Parathyroid adenoma (tissue), 2 donors: ENCODE results near the gene LPAR1.

Experiments
- H2AFZ ChIP-seq: fragments of 300-600 bp; sonication (generic); one replicate; pipeline ENCODE4 v1.7.0; 2017; ENCODE audit warnings: antibody characterized with exemption, mild to moderate bottlenecking
- H3K27ac ChIP-seq: fragments of 300-600 bp; sonication (generic); one replicate; pipeline ENCODE4 v1.7.0; 2017
- H3K27me3 ChIP-seq: fragments of 300-600 bp; sonication (generic); one replicate; pipeline ENCODE4 v1.7.0; 2017; ENCODE audit warnings: low read length; ENCODE audit not compliant: control insufficient read depth, insufficient read depth
- H3K36me3 ChIP-seq: fragments of 300-600 bp; sonication (generic); one replicate; pipeline ENCODE4 v1.7.0; 2017; ENCODE audit warnings: low read length; ENCODE audit not compliant: control insufficient read depth, insufficient read depth
- H3K4me1 ChIP-seq: fragments of 300-600 bp; sonication (generic); one replicate; pipeline ENCODE4 v1.7.0; 2017; ENCODE audit warnings: control low read depth
- H3K4me2 ChIP-seq: fragments of 300-600 bp; sonication (generic); one replicate; pipeline ENCODE4 v1.7.0; 2017; ENCODE audit warnings: low read length
- H3K4me3 ChIP-seq: fragments of 300-600 bp; sonication (generic); one replicate; pipeline ENCODE4 v1.7.0; 2017; ENCODE audit warnings: low read depth, low read length
- H3K79me2 ChIP-seq: fragments of 300-600 bp; sonication (generic); one replicate; pipeline ENCODE4 v1.7.0; 2017; ENCODE audit warnings: control low read depth
- H3K9ac ChIP-seq: fragments of 300-600 bp; sonication (generic); one replicate; pipeline ENCODE4 v1.7.0; 2017; ENCODE audit warnings: mild to moderate bottlenecking
- H3K9me3 ChIP-seq: fragments of 300-600 bp; sonication (generic); one replicate; pipeline ENCODE4 v1.7.0; 2017; ENCODE audit warnings: low read length; ENCODE audit not compliant: control insufficient read depth
- TF ChIP-seq, protein P1 (sequence below): fragments of 300-600 bp; sonication (generic); IDR thresholded peaks from one replicate; pipeline ENCODE4 v1.7.0; 2017; ENCODE audit warnings: antibody characterized with exemption, mild to moderate bottlenecking
- donor health status: primary hyperparathyroidism.

LPAR1 gene

DNA sequence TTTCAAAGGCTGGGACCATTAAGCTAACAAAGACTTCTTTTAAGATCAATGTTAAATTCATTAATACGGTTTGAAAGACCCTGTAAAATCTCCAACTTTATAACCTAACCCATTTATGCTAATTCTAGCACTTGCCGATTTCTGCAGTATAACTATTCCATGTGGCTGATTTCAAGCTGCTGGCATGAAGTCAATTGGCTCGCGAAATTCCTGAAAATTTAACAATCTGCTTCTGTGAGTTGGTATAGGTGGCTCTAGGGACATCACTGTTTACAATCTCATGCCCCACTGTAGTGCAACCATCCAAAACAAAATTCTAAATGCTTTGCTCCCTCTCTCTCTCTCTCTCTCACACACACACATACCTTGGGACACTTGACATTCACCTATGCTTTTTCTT lies 70.2 kb downstream of the LPAR1 start:
- H3K36me3 ChIP-seq, result no peaks in the 10 kb centered on the region
- H3K4me1 ChIP-seq, result no peaks in the 10 kb centered on the region
- H3K9ac ChIP-seq, result no peak overlapping the region
- H3K9me3 ChIP-seq, result no peaks in the 10 kb centered on the region
- no peak overlapping the region for H3K4me2 ChIP-seq
- TF ChIP-seq, protein P1, sequence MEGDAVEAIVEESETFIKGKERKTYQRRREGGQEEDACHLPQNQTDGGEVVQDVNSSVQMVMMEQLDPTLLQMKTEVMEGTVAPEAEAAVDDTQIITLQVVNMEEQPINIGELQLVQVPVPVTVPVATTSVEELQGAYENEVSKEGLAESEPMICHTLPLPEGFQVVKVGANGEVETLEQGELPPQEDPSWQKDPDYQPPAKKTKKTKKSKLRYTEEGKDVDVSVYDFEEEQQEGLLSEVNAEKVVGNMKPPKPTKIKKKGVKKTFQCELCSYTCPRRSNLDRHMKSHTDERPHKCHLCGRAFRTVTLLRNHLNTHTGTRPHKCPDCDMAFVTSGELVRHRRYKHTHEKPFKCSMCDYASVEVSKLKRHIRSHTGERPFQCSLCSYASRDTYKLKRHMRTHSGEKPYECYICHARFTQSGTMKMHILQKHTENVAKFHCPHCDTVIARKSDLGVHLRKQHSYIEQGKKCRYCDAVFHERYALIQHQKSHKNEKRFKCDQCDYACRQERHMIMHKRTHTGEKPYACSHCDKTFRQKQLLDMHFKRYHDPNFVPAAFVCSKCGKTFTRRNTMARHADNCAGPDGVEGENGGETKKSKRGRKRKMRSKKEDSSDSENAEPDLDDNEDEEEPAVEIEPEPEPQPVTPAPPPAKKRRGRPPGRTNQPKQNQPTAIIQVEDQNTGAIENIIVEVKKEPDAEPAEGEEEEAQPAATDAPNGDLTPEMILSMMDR, result no peak
- H3K27me3 ChIP-seq, result no peaks in the 10 kb centered on the region
- no peak overlapping the region for H3K4me3 ChIP-seq
- H2AFZ ChIP-seq, result no peak overlapping the region
- no peak overlapping the region for H3K27ac ChIP-seq
- no peaks in the 10 kb centered on the region for H3K79me2 ChIP-seq

DNA sequence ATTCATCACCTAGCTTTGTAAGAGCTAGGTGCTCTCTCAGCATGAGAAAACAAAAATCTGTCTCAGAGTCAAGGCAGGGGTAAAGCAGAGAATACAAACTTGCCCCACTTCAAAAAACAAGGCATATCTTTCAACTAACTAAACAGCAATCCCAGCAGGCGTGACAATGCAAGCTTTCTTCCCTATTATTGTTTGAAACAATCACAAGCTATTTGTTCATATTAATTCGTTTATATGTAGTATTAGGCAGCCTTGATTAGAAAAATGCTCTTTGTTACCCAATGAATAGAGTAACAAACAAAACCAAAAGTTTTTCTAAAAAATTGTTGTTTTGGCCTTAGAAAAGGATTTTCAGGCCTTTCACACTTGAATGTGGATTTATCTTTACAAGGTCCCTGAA lies 71.1 kb downstream of the LPAR1 start:
- Histone ChIP-seq H3K27me3 (no peaks in the 10 kb centered on the region), H2AFZ (no peak overlapping the region), H3K27ac (no peak overlapping the region), H3K9me3 (no peaks in the 10 kb centered on the region), H3K4me2 (no peak overlapping the region), H3K4me1 (no peaks in the 10 kb centered on the region), H3K4me3 (no peak overlapping the region), H3K9ac (no peak overlapping the region), H3K79me2 (no peaks in the 10 kb centered on the region), H3K36me3 (no peaks in the 10 kb centered on the region)
- TF ChIP-seq, protein P1, result no peak

DNA sequence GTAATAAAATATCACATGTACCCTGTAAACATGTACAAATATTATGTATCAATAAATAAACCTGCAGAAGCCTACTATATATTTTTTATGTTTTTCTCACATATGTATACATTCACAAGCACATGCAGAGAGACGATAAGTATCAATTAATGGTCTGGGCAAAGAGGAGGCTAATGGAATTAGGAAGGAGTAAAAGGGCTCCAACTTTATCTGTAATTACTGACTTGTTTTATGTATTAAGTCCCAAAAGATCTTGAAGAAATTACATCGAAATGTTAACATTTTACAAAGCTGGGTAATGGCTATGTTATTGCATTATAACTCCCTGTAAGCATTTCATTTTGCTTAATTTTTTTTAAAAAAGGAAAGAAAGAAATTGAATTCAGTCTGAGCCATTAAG lies 78.0 kb downstream of the LPAR1 start:
- H3K4me1 ChIP-seq, result no peaks in the 10 kb centered on the region
- no peaks in the 10 kb centered on the region for H3K9me3 ChIP-seq
- TF ChIP-seq, protein P1, result no peak
- no peak overlapping the region for H3K4me3 ChIP-seq
- H3K27me3 ChIP-seq, result no peaks in the 10 kb centered on the region
- no peak overlapping the region for H3K4me2 ChIP-seq
- H3K27ac ChIP-seq, result no peak overlapping the region
- no peaks in the 10 kb centered on the region for H3K36me3 ChIP-seq
- H3K79me2 ChIP-seq, result no peaks in the 10 kb centered on the region
- H3K9ac ChIP-seq, result no peak overlapping the region
- H2AFZ ChIP-seq, result no peak overlapping the region

DNA sequence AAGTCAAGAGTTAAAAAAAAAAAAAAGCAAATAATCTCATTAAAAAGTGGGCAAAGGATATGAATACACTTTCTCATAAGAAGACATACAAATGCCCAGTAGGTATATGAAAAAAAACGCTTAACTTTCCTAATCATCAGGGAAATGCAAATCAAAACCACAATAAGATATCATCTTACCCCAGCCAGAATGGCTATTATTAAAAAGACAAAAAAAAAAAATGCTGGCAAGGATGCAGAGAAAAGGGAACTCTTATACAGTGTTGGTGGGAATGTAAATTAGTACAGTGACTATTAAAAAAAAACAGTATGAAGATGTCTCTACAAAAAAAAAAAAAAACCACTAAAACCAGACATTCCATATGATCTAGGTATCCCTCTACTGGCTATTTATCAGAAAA lies 79.4 kb downstream of the LPAR1 start:
- no peak overlapping the region for H2AFZ ChIP-seq
- H3K36me3 ChIP-seq, result no peaks in the 10 kb centered on the region
- H3K4me3 ChIP-seq, result no peak overlapping the region
- no peaks in the 10 kb centered on the region for H3K4me1 ChIP-seq
- no peak overlapping the region for H3K27ac ChIP-seq
- no peaks in the 10 kb centered on the region for H3K9me3 ChIP-seq
- TF ChIP-seq, protein P1, result no peak
- no peak overlapping the region for H3K9ac ChIP-seq
- H3K4me2 ChIP-seq, result no peak overlapping the region
- no peaks in the 10 kb centered on the region for H3K79me2 ChIP-seq
- H3K27me3 ChIP-seq, result no peaks in the 10 kb centered on the region

DNA sequence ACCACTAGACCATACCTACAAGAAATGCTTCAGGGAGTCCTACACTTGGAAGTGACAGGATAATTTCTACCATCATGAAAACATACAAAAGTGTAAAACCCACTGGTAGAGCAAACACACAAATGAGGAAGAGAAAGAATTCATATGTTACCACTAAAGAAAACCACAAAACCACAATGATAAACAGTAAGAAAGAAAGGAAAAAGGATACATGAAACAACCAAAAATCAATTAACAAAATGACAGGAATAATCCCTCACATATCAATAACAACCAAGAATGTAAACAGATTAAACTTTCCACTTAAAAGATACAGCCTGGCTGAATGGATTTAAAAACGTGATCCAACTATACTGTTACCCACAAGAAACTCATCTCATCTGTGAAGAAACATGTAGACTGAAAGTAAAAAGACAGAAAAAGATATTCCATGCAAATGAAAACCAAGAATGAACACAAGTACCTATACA lies 83.4 kb downstream of the LPAR1 start:
- no peaks in the 10 kb centered on the region for H3K36me3 ChIP-seq
- no peak overlapping the region for H3K4me3 ChIP-seq
- no peaks in the 10 kb centered on the region for H3K9me3 ChIP-seq
- H3K4me2 ChIP-seq, result no peak overlapping the region
- no peaks in the 10 kb centered on the region for H3K79me2 ChIP-seq
- H3K27ac ChIP-seq, result no peak overlapping the region
- no peaks in the 10 kb centered on the region for H3K4me1 ChIP-seq
- no peak overlapping the region for H3K9ac ChIP-seq
- H2AFZ ChIP-seq, result no peak overlapping the region
- TF ChIP-seq, protein P1, result no peak
- no peaks in the 10 kb centered on the region for H3K27me3 ChIP-seq
